UCSD-AML1 (cell line): Measurements from ENCODE around the gene EDN3.

Experiments
- DNase-seq: peaks from one replicate; lab custom pipeline; 2025; ENCODE audit not compliant: unreplicated experiment; lab: John Stamatoyannopoulos, UW

The EDN3 gene

DNA sequence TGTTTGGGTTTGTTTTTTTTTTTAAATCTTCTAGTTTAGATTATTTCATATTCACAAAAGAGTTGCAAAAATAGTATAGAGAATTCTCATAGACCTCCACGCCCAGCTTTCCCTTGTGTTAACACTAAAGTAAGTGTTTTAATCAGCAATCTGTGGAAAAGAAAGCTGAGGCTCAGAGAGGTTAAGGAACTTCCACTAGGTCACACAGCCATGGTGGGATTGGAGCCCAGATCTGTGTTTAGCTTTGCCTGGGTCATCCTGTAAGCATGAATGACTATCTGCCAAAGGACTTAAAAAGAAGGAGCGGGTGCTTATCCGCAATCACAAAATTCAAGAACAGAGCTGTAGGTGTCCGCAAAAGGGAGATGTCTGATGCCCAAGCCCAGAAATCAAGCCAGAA lies 60.5 kb downstream of the EDN3 start:
- DNase-seq, result no peak

DNA sequence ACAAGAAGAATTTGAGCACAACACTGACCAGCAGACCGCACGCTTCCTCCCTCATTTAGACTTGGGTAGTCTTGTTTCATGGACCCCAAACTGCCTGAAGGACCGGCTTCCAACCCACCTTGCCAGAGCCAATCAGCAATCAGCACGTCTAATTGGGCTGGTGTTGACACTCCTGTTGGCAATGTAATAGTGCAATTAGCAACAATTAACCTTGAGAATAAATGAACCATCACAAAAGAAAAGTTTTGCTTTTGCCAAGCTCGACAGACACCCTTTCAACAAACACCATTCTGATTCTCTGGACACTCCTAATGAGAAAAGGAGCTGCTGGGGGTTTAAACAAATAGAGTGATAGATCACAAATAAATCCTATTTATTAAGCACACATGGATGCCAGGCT lies 61.0 kb downstream of the EDN3 start:
- no peak for DNase-seq

DNA sequence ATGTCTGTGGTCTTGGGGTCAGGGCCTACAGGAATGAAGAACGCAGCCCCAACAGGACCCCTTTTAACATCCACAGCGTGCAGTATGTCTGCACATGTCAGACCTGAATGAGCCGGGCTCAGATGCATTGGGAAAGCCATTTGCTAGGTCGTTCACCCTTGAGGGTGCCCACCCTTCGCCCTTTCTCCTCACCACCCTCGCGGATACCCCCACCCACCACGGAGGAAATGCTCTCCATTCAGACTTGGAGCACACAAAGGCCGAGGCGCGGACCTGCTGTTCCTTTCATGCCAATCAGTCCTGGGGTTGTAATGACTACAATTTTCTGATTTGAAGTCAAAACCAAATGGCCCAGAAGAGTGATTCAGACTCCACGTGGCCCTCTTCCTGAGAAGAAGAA lies 62.7 kb downstream of the EDN3 start:
- DNase-seq, result no peak

DNA sequence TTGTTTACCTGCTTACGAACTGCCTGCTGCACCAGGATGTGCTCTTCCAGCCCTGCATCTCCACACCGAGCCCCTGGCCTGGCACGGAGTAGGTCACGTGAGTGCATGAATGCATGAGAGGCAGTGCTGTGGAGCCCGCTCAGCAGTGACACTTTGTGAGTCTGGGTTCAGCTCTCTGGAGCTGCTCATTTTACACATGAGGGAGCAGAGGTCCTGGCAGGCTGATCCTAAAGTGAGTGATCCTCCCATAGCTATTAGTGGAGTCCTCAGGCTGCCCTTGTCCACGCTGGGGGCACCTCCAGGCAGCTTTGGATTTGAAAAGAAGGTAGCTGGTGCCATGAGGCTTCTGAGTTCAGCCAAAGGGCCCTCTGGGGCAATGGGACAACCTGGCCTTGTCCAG lies 64.2 kb downstream of the EDN3 start:
- no peak for DNase-seq

DNA sequence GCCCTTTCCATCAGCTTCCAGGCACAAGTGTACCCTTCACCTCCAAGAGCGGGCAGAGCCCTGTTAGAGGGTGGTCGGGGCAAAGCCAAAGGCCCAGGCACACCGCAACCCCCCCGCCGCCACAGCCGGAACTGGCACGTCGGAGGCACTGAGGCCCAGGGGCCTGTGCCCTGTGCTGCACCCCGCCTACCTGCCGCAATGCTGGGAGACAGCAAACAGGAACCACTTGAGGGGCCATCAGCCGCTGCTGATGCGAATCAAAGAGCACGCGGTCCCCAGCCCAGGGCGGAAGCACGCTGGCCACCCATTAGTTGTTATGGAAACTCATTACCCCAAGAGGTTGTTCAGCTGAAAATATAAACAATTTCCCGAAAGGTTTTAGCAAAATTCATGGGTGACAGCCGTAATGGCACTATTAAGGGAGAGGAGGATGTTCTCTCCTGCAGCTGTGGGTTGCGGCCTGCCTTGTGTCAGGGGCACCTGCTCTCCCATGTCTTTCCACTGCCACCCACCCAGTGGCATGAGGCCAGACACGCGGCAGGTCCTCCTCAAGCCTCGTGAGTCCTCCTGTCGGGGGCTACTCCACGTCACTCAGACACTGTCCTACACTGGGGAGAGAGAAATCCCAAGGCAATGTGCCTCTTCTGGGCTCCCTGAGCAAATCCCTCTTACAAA lies 65.3 kb downstream of the EDN3 start:
- DNase-seq, result no peak

DNA sequence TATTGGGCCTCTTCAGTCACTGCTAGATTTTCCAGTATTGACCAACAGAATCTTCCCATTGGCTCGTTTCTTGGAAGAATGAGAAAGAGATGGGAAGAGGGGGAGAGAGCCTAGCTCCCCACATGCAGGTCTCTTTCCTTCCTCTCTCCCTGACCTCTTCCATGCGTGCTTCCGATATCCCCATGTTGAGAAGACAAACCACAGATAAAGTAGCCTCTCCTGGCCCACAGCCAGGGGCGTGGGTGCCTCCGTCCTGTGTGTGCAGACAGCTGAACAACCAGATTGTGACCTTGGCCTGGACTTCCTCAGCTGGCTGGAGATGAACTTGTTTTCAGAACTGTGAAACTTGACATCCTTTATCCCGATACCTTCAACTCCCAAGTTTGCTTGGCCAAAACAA lies 71.0 kb downstream of the EDN3 start:
- no peak for DNase-seq

DNA sequence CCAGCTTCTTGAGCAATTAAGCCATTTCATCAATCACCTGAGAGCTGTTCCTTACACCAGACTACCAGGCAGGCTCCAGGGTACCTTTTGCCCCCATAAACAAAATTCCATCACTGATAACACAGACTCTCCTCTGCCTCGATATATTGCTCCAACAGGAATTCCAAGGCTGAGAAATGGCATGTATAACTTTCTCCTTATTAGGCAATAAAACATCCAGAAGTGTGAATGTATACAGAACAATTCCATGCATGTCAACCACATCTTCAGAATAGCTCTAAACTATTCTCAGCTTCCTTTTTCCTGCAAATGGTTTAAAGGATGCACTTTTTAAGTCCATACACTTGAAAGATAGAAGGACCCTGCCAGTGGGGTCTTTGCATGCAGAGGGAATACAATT lies 73.8 kb downstream of the EDN3 start:
- DNase-seq, result no peak

DNA sequence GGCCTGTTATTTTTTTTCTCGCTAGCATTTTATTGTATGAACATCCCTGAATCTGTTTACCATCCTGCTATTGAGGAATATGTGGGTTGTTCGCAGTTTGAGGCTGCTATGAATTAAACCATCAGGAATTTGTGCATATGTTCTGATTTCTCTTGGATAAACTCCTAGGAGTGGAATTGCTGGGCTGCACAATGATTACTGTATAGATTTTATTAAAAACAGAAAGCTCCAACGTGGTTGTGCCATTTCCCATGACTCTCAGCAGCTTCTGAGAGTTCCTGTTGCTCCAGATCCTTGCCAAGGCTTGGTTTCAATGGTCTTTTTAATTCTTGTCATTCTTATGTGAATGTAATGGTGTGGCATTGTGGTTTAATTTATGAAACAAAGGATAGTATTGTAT lies 75.1 kb downstream of the EDN3 start:
- DNase-seq, result no peak
